ENCODE data around the gene KIRREL3.

KIRREL3 gene

GRCh38 chr11:126819194-126819593, 181.4 kb downstream of the KIRREL3 start:
- peaks cover 21% of the 10 kb centered on the region for H3K4me1 ChIP-seq (ENCODE audit: insufficient read depth, low read length)
- H3K36me3 ChIP-seq (ENCODE audit: insufficient read depth, low read length): no peaks in the 10 kb centered on the region
- H3K9ac ChIP-seq (ENCODE audit: low read depth, low read length): no peak overlapping the region
- no peaks in the 10 kb centered on the region; the same call in 1 of the 2 replicates for H3K9me3 ChIP-seq (ENCODE audit: control insufficient read depth, insufficient read depth, low read length)

GRCh38 chr11:126817523-126818450, 182.8 kb downstream of the KIRREL3 start:
- Histone ChIP-seq H3K4me1 (ENCODE audit: insufficient read depth, low read length) (peaks cover 11% of the 10 kb centered on the region; the same call in 1 of the 2 replicates), H3K9ac (ENCODE audit: low read depth, low read length) (no peak overlapping the region), H3K36me3 (ENCODE audit: insufficient read depth, low read length) (no peaks in the 10 kb centered on the region), H3K9me3 (ENCODE audit: control insufficient read depth, insufficient read depth, low read length) (no peaks in the 10 kb centered on the region; the same call in 1 of the 2 replicates)

GRCh38 chr11:126817096-126817495, 183.5 kb downstream of the KIRREL3 start:
- Histone ChIP-seq H3K36me3 (ENCODE audit: insufficient read depth, low read length) (no peaks in the 10 kb centered on the region), H3K4me1 (ENCODE audit: insufficient read depth, low read length) (peaks cover 11% of the 10 kb centered on the region; the same call in 1 of the 2 replicates), H3K9me3 (ENCODE audit: control insufficient read depth, insufficient read depth, low read length) (no peaks in the 10 kb centered on the region; the same call in 1 of the 2 replicates), H3K9ac (ENCODE audit: low read depth, low read length) (no peak overlapping the region)

GRCh38 chr11:126816645-126817044, 183.9 kb downstream of the KIRREL3 start:
- Histone ChIP-seq H3K9ac (ENCODE audit: low read depth, low read length) (no peak overlapping the region), H3K36me3 (ENCODE audit: insufficient read depth, low read length) (no peaks in the 10 kb centered on the region), H3K4me1 (ENCODE audit: insufficient read depth, low read length) (peaks cover 11% of the 10 kb centered on the region; the same call in 1 of the 2 replicates), H3K9me3 (ENCODE audit: control insufficient read depth, insufficient read depth, low read length) (no peaks in the 10 kb centered on the region; the same call in 1 of the 2 replicates)

GRCh38 chr11:126815111-126815510, 185.5 kb downstream of the KIRREL3 start:
- Histone ChIP-seq H3K4me1 (ENCODE audit: insufficient read depth, low read length) (peaks cover 11% of the 10 kb centered on the region; the same call in 1 of the 2 replicates), H3K9me3 (ENCODE audit: control insufficient read depth, insufficient read depth, low read length) (no peaks in the 10 kb centered on the region; the same call in 1 of the 2 replicates), H3K9ac (ENCODE audit: low read depth, low read length) (no peak overlapping the region), H3K36me3 (ENCODE audit: insufficient read depth, low read length) (no peaks in the 10 kb centered on the region)

GRCh38 chr11:126810776-126811175, 189.8 kb downstream of the KIRREL3 start:
- Histone ChIP-seq H3K9ac (ENCODE audit: low read depth, low read length) (no peak overlapping the region), H3K36me3 (ENCODE audit: insufficient read depth, low read length) (no peaks in the 10 kb centered on the region), H3K4me1 (ENCODE audit: insufficient read depth, low read length) (no peaks in the 10 kb centered on the region), H3K9me3 (ENCODE audit: control insufficient read depth, insufficient read depth, low read length) (no peaks in the 10 kb centered on the region; the same call in 1 of the 2 replicates)

GRCh38 chr11:126809514-126810289, 190.9 kb downstream of the KIRREL3 start:
- Histone ChIP-seq H3K4me1 (ENCODE audit: insufficient read depth, low read length) (no peaks in the 10 kb centered on the region), H3K9me3 (ENCODE audit: control insufficient read depth, insufficient read depth, low read length) (no peaks in the 10 kb centered on the region), H3K36me3 (ENCODE audit: insufficient read depth, low read length) (no peaks in the 10 kb centered on the region), H3K9ac (ENCODE audit: low read depth, low read length) (no peak overlapping the region)

GRCh38 chr11:126808836-126809235, 191.7 kb downstream of the KIRREL3 start:
- Histone ChIP-seq H3K4me1 (ENCODE audit: insufficient read depth, low read length) (no peaks in the 10 kb centered on the region), H3K36me3 (ENCODE audit: insufficient read depth, low read length) (no peaks in the 10 kb centered on the region), H3K9ac (ENCODE audit: low read depth, low read length) (no peak overlapping the region), H3K9me3 (ENCODE audit: control insufficient read depth, insufficient read depth, low read length) (no peaks in the 10 kb centered on the region)

GRCh38 chr11:126808296-126808695, 192.3 kb downstream of the KIRREL3 start:
- H3K9me3 ChIP-seq (ENCODE audit: control insufficient read depth, insufficient read depth, low read length): no peaks in the 10 kb centered on the region
- no peaks in the 10 kb centered on the region for H3K4me1 ChIP-seq (ENCODE audit: insufficient read depth, low read length)
- no peak overlapping the region for H3K9ac ChIP-seq (ENCODE audit: low read depth, low read length)
- H3K36me3 ChIP-seq (ENCODE audit: insufficient read depth, low read length): no peaks in the 10 kb centered on the region

- Histone ChIP-seq H3K4me1 (ENCODE audit: insufficient read depth, low read length) (no peaks in the 10 kb centered on the region), H3K36me3 (ENCODE audit: insufficient read depth, low read length) (no peaks in the 10 kb centered on the region), H3K9me3 (ENCODE audit: control insufficient read depth, insufficient read depth, low read length) (no peaks in the 10 kb centered on the region), H3K9ac (ENCODE audit: low read depth, low read length) (no peak overlapping the region)
Measured at GRCh38 chr11:126805870-126806269, 194.7 kb downstream of the KIRREL3 start.

- Histone ChIP-seq H3K9me3 (ENCODE audit: control insufficient read depth, insufficient read depth, low read length) (no peaks in the 10 kb centered on the region), H3K9ac (ENCODE audit: low read depth, low read length) (no peak overlapping the region), H3K4me1 (ENCODE audit: insufficient read depth, low read length) (no peaks in the 10 kb centered on the region), H3K36me3 (ENCODE audit: insufficient read depth, low read length) (no peaks in the 10 kb centered on the region)
Measured at GRCh38 chr11:126804363-126804762, 196.2 kb downstream of the KIRREL3 start.

GRCh38 chr11:126800009-126800408, 200.6 kb downstream of the KIRREL3 start:
- Histone ChIP-seq H3K36me3 (ENCODE audit: insufficient read depth, low read length) (no peaks in the 10 kb centered on the region), H3K4me1 (ENCODE audit: insufficient read depth, low read length) (no peaks in the 10 kb centered on the region), H3K9ac (ENCODE audit: low read depth, low read length) (no peak overlapping the region), H3K9me3 (ENCODE audit: control insufficient read depth, insufficient read depth, low read length) (no peaks in the 10 kb centered on the region)

GRCh38 chr11:126797457-126798169, 203.0 kb downstream of the KIRREL3 start:
- no peak overlapping the region for H3K9ac ChIP-seq (ENCODE audit: low read depth, low read length)
- no peaks in the 10 kb centered on the region for H3K36me3 ChIP-seq (ENCODE audit: insufficient read depth, low read length)

GRCh38 chr11:126793596-126793995, 207.0 kb downstream of the KIRREL3 start:
- Histone ChIP-seq H3K36me3 (ENCODE audit: insufficient read depth, low read length) (no peaks in the 10 kb centered on the region), H3K4me1 (ENCODE audit: insufficient read depth, low read length) (peaks cover 11% of the 10 kb centered on the region)

More at GRCh38 chr11:126797457-126798169, 203.0 kb downstream of the KIRREL3 start:
- H3K9me3 ChIP-seq (ENCODE audit: control insufficient read depth, insufficient read depth, low read length): no peaks in the 10 kb centered on the region
- peaks cover 3% of the 10 kb centered on the region; the same call in 1 of the 2 replicates for H3K4me1 ChIP-seq (ENCODE audit: insufficient read depth, low read length)

More at GRCh38 chr11:126793596-126793995, 207.0 kb downstream of the KIRREL3 start:
- Histone ChIP-seq H3K9ac (ENCODE audit: low read depth, low read length) (no peak overlapping the region), H3K9me3 (ENCODE audit: control insufficient read depth, insufficient read depth, low read length) (no peaks in the 10 kb centered on the region)
